ENCODE data around the gene DUSP7. TPM values are rescaled to one million over a fixed set of nuclear protein-coding genes. Genes with fewer than 3 reads are reported as not detected.

Gene DUSP7
- polyA plus RNA-seq, 1 of the 3 experiments (the other 2 are of a cell fraction), result 25.8 TPM

DNA sequence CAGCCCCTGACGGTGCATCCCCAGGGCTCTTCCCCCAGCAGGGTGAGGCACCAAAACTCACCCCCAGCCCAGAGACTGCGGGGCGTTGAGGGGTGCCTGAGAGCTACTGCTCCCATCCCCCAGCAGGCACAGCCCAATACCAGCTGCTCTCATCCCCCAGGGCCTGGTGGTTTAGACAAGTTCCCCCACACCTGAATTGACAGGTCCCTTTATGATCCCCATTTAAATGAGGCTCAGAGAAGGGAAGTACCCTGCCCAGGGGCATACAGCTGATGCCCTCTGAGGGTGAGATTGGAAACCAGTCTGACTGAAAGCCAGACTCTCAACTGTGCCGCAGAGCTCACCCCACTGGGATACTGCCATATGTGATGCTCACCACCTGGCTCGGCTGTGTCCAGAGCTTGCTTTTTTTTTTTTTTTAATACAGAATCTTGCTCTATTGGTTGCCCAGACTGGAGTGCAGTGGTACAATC, 20.1 kb downstream of the DUSP7 start (continued):
- TF ChIP-seq, protein P1, sequence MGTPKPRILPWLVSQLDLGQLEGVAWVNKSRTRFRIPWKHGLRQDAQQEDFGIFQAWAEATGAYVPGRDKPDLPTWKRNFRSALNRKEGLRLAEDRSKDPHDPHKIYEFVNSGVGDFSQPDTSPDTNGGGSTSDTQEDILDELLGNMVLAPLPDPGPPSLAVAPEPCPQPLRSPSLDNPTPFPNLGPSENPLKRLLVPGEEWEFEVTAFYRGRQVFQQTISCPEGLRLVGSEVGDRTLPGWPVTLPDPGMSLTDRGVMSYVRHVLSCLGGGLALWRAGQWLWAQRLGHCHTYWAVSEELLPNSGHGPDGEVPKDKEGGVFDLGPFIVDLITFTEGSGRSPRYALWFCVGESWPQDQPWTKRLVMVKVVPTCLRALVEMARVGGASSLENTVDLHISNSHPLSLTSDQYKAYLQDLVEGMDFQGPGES (IDR thresholded peaks at IDR 0.05; ENCODE audit: low read depth, low read length), result no peak

DNA sequence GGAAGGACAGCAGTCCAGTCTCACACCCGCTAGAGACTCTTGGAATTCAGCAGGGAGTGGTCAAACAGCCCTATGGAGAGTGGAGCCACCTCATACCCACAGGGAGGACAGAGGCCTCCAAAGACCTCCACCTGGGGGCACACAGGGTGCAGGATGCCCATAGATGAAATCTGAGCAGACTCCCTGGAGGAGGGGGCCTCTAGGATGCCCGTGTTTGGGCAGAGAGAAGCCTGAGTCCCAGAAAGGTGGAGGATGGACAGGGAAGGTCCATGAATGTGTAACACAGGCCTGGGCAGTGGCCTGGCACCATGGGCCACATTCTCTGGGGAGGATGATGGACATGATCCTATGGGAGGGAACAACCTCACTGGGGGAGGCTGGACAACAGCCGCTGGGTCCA, 21.7 kb downstream of the DUSP7 start:
- H3K9ac ChIP-seq, result no peak overlapping the region
- H3K4me3 ChIP-seq (ENCODE audit: low read depth in 2 of 2, low read length in 1 of 2), result no peak overlapping the region
- H3F3A ChIP-seq (replicated peaks; ENCODE audit: insufficient read depth), result no peaks in the 10 kb centered on the region
- H3K9me2 ChIP-seq, result no peaks in the 10 kb centered on the region
- no peaks in the 10 kb centered on the region for H3K79me2 ChIP-seq (ENCODE audit: insufficient read depth)
- no peaks in the 10 kb centered on the region for H3K27me3 ChIP-seq (ENCODE audit: insufficient read depth)
- WGBS (ENCODE audit: low lambda C conversion rate), result 94% methylated on average over 3 of the region's 3 CpGs
- peaks cover 0 to 97% of the 10 kb centered on the region in 2 experiments; a peak in 2 of 4 replicates for H3K4me1 ChIP-seq (ENCODE audit: control insufficient read depth in 1 of 2, insufficient read depth in 2 of 2, low read depth in 1 of 2, low read length in 1 of 2)
- H3K9me3 ChIP-seq, result no peaks in the 10 kb centered on the region
- no peak for DNase-seq
- H3K36me3 ChIP-seq (replicated peaks in 1 of 2; ENCODE audit: control insufficient read depth in 1 of 2, insufficient read depth in 2 of 2, low read length in 1 of 2), result no peaks in the 10 kb centered on the region
- H4K20me1 ChIP-seq (ENCODE audit: insufficient read depth), result no peaks in the 10 kb centered on the region
- ChIA-PET POLR2A (no interaction called here), CTCF (interaction anchor here (29.9 kb wide), 1 partner anchor 23 kb away, joined by 983 read pairs; no protein-coding TSS in a partner anchor)
- TF ChIP-seq FOSL2 (IDR thresholded peaks at IDR 0.05; ENCODE audit: borderline replicate concordance, low read depth) (no peak), TCF12 (IDR thresholded peaks at IDR 0.05) (no peak), FOXM1 (IDR thresholded peaks at IDR 0.05; ENCODE audit: low read depth) (no peak), YY1 (IDR thresholded peaks at IDR 0.05; ENCODE audit: low read depth) (no peak), GABPA (IDR thresholded peaks at IDR 0.05; ENCODE audit: low read depth) (no peak), MEF2A (IDR thresholded peaks at IDR 0.05; ENCODE audit: borderline replicate concordance, low read depth) (no peak), GATA2 (CRISPR knock-in tag; IDR thresholded peaks at IDR 0.05) (no peak), MXI1 (IDR thresholded peaks at IDR 0.05; ENCODE audit: low read depth, low read length) (no peak), TAF1 (IDR thresholded peaks at IDR 0.05; ENCODE audit: borderline replicate concordance, low read depth, low read length) (no peak), TEAD4 (IDR thresholded peaks at IDR 0.05; ENCODE audit: borderline replicate concordance, insufficient read depth) (no peak), JUND (IDR thresholded peaks at IDR 0.05) (no peak), SMC3 (IDR thresholded peaks at IDR 0.05; ENCODE audit: low read depth, low read length) (no peak), SIN3A (IDR thresholded peaks at IDR 0.05; ENCODE audit: borderline replicate concordance, low read depth, low read length) (no peak)
- TF ChIP-seq, protein P2, sequence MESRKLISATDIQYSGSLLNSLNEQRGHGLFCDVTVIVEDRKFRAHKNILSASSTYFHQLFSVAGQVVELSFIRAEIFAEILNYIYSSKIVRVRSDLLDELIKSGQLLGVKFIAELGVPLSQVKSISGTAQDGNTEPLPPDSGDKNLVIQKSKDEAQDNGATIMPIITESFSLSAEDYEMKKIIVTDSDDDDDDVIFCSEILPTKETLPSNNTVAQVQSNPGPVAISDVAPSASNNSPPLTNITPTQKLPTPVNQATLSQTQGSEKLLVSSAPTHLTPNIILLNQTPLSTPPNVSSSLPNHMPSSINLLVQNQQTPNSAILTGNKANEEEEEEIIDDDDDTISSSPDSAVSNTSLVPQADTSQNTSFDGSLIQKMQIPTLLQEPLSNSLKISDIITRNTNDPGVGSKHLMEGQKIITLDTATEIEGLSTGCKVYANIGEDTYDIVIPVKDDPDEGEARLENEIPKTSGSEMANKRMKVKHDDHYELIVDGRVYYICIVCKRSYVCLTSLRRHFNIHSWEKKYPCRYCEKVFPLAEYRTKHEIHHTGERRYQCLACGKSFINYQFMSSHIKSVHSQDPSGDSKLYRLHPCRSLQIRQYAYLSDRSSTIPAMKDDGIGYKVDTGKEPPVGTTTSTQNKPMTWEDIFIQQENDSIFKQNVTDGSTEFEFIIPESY (IDR thresholded peaks at IDR 0.05; ENCODE audit: borderline replicate concordance, low read depth), result no peak
- TF ChIP-seq, protein P3, sequence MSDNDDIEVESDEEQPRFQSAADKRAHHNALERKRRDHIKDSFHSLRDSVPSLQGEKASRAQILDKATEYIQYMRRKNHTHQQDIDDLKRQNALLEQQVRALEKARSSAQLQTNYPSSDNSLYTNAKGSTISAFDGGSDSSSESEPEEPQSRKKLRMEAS (IDR thresholded peaks at IDR 0.05; ENCODE audit: low read depth), result no peak
- TF ChIP-seq, protein P1 (IDR thresholded peaks at IDR 0.05; ENCODE audit: low read depth, low read length), result no peak
- TF ChIP-seq, protein P4, sequence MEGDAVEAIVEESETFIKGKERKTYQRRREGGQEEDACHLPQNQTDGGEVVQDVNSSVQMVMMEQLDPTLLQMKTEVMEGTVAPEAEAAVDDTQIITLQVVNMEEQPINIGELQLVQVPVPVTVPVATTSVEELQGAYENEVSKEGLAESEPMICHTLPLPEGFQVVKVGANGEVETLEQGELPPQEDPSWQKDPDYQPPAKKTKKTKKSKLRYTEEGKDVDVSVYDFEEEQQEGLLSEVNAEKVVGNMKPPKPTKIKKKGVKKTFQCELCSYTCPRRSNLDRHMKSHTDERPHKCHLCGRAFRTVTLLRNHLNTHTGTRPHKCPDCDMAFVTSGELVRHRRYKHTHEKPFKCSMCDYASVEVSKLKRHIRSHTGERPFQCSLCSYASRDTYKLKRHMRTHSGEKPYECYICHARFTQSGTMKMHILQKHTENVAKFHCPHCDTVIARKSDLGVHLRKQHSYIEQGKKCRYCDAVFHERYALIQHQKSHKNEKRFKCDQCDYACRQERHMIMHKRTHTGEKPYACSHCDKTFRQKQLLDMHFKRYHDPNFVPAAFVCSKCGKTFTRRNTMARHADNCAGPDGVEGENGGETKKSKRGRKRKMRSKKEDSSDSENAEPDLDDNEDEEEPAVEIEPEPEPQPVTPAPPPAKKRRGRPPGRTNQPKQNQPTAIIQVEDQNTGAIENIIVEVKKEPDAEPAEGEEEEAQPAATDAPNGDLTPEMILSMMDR (IDR thresholded peaks at IDR 0.05), result no peak
- TF ChIP-seq, protein P5, sequence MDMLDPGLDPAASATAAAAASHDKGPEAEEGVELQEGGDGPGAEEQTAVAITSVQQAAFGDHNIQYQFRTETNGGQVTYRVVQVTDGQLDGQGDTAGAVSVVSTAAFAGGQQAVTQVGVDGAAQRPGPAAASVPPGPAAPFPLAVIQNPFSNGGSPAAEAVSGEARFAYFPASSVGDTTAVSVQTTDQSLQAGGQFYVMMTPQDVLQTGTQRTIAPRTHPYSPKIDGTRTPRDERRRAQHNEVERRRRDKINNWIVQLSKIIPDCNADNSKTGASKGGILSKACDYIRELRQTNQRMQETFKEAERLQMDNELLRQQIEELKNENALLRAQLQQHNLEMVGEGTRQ (IDR thresholded peaks at IDR 0.05; ENCODE audit: borderline replicate concordance, low read depth, low read length), result no peak
- TF ChIP-seq, protein P6, sequence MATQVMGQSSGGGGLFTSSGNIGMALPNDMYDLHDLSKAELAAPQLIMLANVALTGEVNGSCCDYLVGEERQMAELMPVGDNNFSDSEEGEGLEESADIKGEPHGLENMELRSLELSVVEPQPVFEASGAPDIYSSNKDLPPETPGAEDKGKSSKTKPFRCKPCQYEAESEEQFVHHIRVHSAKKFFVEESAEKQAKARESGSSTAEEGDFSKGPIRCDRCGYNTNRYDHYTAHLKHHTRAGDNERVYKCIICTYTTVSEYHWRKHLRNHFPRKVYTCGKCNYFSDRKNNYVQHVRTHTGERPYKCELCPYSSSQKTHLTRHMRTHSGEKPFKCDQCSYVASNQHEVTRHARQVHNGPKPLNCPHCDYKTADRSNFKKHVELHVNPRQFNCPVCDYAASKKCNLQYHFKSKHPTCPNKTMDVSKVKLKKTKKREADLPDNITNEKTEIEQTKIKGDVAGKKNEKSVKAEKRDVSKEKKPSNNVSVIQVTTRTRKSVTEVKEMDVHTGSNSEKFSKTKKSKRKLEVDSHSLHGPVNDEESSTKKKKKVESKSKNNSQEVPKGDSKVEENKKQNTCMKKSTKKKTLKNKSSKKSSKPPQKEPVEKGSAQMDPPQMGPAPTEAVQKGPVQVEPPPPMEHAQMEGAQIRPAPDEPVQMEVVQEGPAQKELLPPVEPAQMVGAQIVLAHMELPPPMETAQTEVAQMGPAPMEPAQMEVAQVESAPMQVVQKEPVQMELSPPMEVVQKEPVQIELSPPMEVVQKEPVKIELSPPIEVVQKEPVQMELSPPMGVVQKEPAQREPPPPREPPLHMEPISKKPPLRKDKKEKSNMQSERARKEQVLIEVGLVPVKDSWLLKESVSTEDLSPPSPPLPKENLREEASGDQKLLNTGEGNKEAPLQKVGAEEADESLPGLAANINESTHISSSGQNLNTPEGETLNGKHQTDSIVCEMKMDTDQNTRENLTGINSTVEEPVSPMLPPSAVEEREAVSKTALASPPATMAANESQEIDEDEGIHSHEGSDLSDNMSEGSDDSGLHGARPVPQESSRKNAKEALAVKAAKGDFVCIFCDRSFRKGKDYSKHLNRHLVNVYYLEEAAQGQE (IDR thresholded peaks at IDR 0.05; ENCODE audit: low read depth, low read length), result no peak
- H3K4me2 ChIP-seq, result no peak overlapping the region
- peak overlapping the region in 1 of 2 experiments; percentile 100; a peak in 2 of 4 replicates for H3K27ac ChIP-seq (ENCODE audit: low read depth in 2 of 2, low read length in 1 of 2)
- H2AFZ ChIP-seq (ENCODE audit: low read depth), result no peak overlapping the region
